GM12874 (cell line): ENCODE results near the gene SDK1.

Source experiments
- TF ChIP-seq, protein P1 (sequence below): IDR thresholded peaks from 2 replicates; pipeline ENCODE4 v1.5.1; 2011; ENCODE audit warnings: low read depth, mild to moderate bottlenecking, control low read depth, low read length, moderate library complexity; ENCODE audit not compliant: insufficient read depth

The SDK1 gene

DNA sequence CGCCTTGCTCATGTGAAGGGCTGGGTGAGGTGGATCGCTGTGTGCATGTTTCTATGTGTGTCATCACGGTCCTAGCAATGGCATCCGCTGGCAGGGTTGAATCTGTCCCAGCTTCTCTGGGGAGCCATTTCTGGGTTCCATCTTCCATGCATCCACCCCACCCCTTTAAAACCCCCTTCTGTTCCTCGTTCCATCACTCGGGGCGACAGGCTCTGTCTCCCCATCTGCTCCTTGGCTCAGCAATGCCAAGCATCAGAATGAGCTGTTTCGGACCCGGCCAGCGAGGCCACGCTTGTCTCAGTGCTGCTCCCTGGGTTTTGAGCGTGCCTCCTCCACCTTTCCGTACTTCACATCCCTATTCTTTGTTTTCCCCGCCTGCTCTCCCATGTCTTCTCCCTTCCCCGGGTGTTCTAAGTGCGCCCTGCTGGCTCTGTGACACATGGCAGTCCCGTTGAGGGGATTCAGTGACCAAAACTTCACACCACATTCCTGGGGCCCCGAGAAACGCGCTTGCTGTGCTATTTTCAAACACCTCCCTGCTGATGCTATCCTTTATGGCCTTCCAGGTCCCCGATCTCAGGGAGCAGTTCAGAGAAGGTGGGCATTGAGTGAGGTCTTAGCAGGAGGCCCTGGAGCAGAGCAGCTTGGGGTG is 827.0 kb downstream of the SDK1 start:
- TF ChIP-seq, protein P1, sequence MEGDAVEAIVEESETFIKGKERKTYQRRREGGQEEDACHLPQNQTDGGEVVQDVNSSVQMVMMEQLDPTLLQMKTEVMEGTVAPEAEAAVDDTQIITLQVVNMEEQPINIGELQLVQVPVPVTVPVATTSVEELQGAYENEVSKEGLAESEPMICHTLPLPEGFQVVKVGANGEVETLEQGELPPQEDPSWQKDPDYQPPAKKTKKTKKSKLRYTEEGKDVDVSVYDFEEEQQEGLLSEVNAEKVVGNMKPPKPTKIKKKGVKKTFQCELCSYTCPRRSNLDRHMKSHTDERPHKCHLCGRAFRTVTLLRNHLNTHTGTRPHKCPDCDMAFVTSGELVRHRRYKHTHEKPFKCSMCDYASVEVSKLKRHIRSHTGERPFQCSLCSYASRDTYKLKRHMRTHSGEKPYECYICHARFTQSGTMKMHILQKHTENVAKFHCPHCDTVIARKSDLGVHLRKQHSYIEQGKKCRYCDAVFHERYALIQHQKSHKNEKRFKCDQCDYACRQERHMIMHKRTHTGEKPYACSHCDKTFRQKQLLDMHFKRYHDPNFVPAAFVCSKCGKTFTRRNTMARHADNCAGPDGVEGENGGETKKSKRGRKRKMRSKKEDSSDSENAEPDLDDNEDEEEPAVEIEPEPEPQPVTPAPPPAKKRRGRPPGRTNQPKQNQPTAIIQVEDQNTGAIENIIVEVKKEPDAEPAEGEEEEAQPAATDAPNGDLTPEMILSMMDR = no peak

DNA sequence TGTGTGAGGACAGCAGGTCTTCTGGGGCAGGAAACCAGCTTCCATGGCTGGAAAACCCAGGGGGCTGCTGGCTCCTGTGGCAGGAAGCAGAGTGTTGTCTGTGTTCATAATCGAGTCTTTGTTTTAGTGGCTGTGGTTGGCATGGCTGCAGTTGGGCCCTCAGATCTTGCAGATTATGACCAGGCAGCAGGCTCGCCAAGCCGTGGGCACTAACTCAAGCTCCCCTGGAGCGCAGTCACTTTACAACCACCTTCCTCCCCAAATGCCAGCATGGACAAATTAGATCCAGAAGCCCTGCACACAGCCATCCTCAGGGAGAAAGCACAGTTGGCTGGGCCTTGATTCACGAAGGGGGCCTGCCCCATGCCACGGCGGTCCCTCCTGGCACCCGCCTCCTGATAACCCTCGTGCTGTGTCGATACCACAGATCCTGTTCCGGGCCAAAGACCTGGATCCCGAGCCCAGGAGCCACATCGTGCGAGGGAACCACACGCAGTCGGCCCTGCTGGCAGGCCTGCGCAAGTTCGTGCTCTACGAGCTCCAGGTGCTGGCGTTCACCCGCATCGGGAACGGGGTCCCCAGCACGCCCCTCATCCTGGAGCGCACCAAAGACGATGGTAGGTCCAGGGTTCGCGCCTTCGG is 828.5 kb downstream of the SDK1 start:
- TF ChIP-seq, protein P1 = no peak

DNA sequence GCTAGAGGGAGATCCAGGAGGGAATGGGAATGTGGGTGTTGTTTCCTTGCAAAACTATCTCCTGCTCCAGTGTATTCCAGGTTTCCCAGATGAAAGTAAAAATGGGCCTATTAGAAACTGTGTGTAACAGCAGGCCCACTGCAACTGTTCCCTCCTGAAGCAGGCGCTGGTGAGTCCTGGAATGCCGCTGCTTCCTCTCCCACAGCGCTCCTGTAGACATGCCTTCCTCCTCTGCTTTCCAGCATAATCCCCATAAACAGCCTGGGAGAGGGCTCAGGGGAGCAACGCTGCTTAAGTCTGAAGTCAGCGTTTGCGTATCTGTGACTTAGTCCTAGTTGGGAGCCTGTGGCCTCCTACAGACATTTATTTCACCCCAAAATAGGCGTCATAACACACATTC is 830.0 kb downstream of the SDK1 start:
- TF ChIP-seq, protein P1 = no peak

DNA sequence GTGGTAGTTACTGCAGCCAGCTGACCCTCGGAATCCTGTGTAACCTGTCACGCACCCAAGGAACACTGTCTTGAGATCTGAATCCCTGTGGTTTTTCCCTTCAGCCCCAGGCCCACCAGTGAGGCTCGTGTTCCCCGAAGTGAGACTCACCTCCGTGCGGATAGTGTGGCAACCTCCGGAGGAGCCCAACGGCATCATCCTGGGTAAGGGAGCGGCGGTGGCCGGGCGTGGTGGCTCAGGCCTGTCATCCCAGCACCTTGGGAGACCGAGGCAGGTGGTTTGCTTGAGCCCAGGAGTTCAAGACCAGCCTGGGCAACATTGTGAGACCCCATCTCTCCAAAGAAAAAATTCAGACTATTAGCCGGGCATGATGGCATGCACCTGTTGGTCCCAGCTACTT is 831.2 kb downstream of the SDK1 start:
- TF ChIP-seq, protein P1 = no peak

DNA sequence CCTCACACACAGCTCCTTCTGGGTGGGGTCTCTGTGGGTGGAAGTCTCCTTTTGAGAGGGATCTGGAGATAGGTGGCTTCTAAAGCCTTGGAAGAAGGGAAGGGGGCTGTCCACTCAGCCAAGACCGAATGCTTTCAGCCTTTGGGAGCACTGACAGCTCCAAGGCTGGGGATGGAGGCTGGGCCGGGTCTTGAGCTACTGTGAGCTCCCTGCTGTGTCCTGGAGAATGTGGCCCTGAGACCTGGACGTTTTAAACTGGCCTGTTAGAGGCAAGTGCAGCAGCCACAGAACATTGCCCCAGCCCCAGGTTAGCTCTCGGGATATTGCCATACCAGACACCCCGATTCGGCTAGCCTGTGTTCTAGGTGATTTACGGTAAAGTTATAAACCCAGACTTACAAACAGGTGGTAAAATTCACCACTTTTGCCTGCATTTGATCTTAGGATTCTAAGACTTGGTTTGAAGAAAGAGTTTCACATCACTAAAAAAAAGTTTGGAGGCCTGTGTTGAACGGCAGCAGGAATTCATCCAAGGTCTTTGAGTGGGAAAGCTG is 832.5 kb downstream of the SDK1 start:
- TF ChIP-seq, protein P1 = no peak

DNA sequence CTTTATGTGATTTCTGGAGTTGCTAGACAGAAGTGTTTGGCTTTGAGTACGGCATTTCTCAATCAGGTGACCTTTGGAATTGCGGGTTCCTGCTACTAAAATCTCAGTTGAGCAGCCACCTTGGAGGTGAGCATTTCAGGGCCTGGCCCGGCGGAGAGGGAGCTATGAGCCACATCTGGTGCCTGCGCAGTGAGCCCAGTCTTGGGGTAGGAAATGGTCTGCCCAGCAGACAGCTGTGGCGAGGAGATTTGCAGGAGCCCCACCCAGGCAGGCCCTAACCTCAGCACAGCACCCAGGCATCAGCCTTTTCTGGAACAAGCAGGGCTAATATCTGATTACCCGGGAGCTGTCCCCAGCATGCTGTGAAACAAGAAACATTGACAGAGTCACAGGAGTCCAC is 833.2 kb downstream of the SDK1 start:
- TF ChIP-seq, protein P1 = no peak

DNA sequence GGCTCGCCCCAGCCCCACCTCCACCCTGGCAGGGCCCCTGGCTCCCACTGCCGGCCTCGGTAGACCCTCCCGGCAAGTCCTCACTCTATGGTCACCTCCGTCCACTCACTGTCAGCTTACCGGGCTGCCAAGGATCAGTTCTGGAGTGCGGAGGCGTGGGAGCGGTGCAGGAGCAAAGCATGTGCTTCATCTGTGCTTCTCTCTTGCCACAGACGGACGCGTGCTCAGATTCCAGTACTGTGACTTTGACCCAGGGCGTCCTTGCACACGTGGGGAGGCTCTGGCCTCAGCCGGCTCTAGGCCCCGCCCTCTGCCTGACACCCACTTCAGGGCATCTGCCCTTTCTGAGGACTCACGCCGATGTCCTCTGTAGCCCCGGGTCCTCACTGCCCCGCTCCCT is 833.6 kb downstream of the SDK1 start:
- TF ChIP-seq, protein P1 = no peak
